Neural cell (in vitro differentiated cells): ENCODE measurements around the gene NHSL1.

Experiments
- CTCF ChIP-seq: fragments of 450-650 bp; IDR thresholded peaks from 2 replicates; pipeline ENCODE4 v1.5.1; 2014; ENCODE audit warnings: antibody characterized with exemption, mild to moderate bottlenecking, moderate library complexity; ENCODE audit not compliant: poor library complexity, severe bottlenecking
- EP300 ChIP-seq: fragments of 450-650 bp; conservative IDR thresholded peaks from 2 replicates; pipeline ENCODE4 v1.6.1; 2014; ENCODE audit warnings: antibody characterized with exemption, mild to moderate bottlenecking, moderate library complexity; ENCODE audit not compliant: poor library complexity, severe bottlenecking
- EZH2 ChIP-seq: fragments of 200-600, 300-800 bp; shearing (Covaris generic), sonication (generic); IDR thresholded peaks from 2 replicates; pipeline ENCODE4 v1.6.1; 2014; ENCODE audit warnings: antibody characterized with exemption, low read length, borderline replicate concordance, mild to moderate bottlenecking; ENCODE audit not compliant: insufficient read depth, poor library complexity, severe bottlenecking
- MXI1 ChIP-seq: fragments of 450-650 bp; conservative IDR thresholded peaks from 2 replicates; pipeline ENCODE4 v1.6.1; 2014; ENCODE audit warnings: antibody characterized with exemption, mild to moderate bottlenecking; ENCODE audit not compliant: poor library complexity, severe bottlenecking
- POLR2AphosphoS5 ChIP-seq: IDR thresholded peaks from 2 replicates; pipeline ENCODE4 v1.6.1; 2012
- RAD21 ChIP-seq: fragments of 450-650 bp; conservative IDR thresholded peaks from 2 replicates; pipeline ENCODE4 v1.6.1; 2014; ENCODE audit warnings: antibody characterized with exemption, mild to moderate bottlenecking, moderate library complexity
- REST ChIP-seq: IDR thresholded peaks from 2 replicates; pipeline ENCODE4 v1.6.1; 2012; ENCODE audit warnings: borderline replicate concordance
- TAF1 ChIP-seq: IDR thresholded peaks from 2 replicates; pipeline ENCODE4 v1.6.1; 2012; ENCODE audit warnings: low read depth

DNA sequence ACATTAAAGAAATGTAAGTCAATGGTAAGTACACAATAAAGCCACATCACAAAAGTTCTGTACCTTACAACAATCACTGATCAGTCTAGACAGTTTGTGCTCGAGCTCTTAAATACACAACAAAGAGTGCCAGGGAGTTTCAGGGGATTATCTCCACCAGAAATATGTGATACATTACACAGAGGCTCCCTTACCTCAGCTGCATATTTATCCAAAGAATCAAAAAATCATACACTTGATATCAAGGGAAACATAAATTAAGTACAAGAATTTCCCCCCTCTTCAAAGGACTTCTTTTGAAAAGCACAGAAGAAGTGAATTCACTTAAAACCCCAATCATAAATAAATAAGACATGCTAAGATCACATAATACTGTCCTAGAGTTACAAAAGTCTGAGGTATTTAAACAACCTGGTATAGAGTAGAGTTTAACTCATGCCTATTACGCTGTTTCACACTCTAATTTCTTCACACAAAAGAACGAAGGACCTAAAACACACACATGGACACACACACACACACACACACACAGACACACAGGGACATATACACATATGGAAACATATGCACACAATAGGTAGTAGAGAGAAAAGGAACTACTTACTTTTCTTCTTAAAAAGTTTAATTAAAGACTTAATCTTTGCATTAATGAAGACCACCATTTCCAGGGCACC, 528 bp downstream of the NHSL1 start:
- no peak for TF ChIP-seq POLR2AphosphoS5
- TF ChIP-seq EP300, result no peak
- no peak for TF ChIP-seq CTCF
- TF ChIP-seq REST, result no peak
- no peak for TF ChIP-seq TAF1
- no peak for TF ChIP-seq EZH2
- TF ChIP-seq RAD21, result no peak
- no peak for TF ChIP-seq MXI1
